ENCODE data around the gene MEGF11.

The MEGF11 gene

DNA sequence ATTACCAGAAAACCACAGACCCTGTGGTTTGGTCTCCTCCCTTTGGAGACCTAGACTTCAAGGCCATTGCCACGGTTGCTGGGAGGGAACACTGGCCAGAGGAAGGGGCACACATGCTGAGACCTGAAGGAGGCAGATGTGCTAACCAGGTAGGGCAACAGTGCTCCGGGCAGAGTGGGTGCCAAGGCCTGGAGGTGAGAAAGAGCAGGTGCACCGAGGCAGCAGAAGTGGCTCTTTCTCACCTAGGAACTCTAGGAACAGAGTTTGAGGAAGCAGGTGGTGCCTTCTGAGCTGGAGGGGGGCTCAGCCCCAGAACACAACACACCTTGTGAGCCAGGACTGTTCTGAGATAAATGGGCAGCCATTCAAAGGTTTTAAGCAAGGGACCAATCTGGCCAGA lies 106.1 kb downstream of the MEGF11 start:
- no peak overlapping the region for H3K4me3 ChIP-seq (ENCODE audit: insufficient read depth, low read length, poor library complexity, severe bottlenecking)
- H3K4me2 ChIP-seq (ENCODE audit: low read depth, low read length, poor library complexity, severe bottlenecking) = no peak overlapping the region
- H3K79me2 ChIP-seq (ENCODE audit: insufficient read depth, low read length) = peaks cover 84% of the 10 kb centered on the region
- peaks cover 44% of the 10 kb centered on the region for H3F3A ChIP-seq (ENCODE audit: insufficient read depth)
- TF ChIP-seq, protein P1, sequence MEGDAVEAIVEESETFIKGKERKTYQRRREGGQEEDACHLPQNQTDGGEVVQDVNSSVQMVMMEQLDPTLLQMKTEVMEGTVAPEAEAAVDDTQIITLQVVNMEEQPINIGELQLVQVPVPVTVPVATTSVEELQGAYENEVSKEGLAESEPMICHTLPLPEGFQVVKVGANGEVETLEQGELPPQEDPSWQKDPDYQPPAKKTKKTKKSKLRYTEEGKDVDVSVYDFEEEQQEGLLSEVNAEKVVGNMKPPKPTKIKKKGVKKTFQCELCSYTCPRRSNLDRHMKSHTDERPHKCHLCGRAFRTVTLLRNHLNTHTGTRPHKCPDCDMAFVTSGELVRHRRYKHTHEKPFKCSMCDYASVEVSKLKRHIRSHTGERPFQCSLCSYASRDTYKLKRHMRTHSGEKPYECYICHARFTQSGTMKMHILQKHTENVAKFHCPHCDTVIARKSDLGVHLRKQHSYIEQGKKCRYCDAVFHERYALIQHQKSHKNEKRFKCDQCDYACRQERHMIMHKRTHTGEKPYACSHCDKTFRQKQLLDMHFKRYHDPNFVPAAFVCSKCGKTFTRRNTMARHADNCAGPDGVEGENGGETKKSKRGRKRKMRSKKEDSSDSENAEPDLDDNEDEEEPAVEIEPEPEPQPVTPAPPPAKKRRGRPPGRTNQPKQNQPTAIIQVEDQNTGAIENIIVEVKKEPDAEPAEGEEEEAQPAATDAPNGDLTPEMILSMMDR (IDR thresholded peaks at IDR 0.05; ENCODE audit: insufficient read depth, low read length, poor library complexity, severe bottlenecking) = no peak
- TF ChIP-seq EZH2phosphoT487 (conservative IDR thresholded peaks at IDR 0.05; ENCODE audit: low read length) = no peak
- no peaks in the 10 kb centered on the region for H3K9me2 ChIP-seq (replicated peaks; ENCODE audit: insufficient read depth, low read length)
- H2AFZ ChIP-seq (ENCODE audit: low read depth, low read length, severe bottlenecking) = no peak overlapping the region
- no peak overlapping the region; the same call in 1 of the 2 replicates for H3K27ac ChIP-seq (ENCODE audit: low read depth, low read length)
- H3K9ac ChIP-seq (ENCODE audit: low read length) = no peak overlapping the region
- H3K9me3 ChIP-seq (ENCODE audit: insufficient read depth, low read length) = no peaks in the 10 kb centered on the region
- peaks cover 11% of the 10 kb centered on the region; the same call in 1 of the 2 replicates for H4K20me1 ChIP-seq (ENCODE audit: low read depth, low read length)
- H3K36me3 ChIP-seq (ENCODE audit: low read length) = peaks cover 8% of the 10 kb centered on the region; the same call in 1 of the 2 replicates
- H3K27me3 ChIP-seq (ENCODE audit: low read length) = no peaks in the 10 kb centered on the region

DNA sequence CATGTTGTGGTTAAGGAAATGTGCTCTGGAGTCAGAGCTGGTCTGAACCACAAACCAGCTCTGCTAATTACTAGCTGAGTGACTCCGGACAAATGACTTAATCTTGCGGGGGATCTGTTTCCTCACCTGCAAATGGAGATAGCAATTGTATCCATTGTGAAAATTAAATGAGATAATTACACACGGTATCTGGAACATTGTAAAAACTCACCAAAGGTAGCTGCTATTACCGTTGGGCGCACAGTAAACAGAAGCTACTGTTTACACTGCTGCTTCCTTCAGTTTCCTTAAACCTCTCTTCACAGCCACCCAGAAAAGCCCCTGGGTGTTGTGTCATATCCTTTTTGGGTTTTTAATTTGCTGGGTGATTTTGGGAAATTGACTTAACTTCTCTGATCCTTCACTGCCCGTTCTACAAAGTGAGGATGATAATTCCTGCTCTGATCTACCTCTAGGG lies 107.8 kb downstream of the MEGF11 start:
- Histone ChIP-seq H3K9me2 (replicated peaks; ENCODE audit: insufficient read depth, low read length) (no peaks in the 10 kb centered on the region), H3K27me3 (ENCODE audit: low read length) (no peaks in the 10 kb centered on the region), H4K20me1 (ENCODE audit: low read depth, low read length) (peaks cover 11% of the 10 kb centered on the region; the same call in 1 of the 2 replicates), H3K9me3 (ENCODE audit: insufficient read depth, low read length) (no peaks in the 10 kb centered on the region), H3K36me3 (ENCODE audit: low read length) (peaks cover 8% of the 10 kb centered on the region; the same call in 1 of the 2 replicates), H3F3A (ENCODE audit: insufficient read depth) (peaks cover 35% of the 10 kb centered on the region), H2AFZ (ENCODE audit: low read depth, low read length, severe bottlenecking) (no peak overlapping the region), H3K27ac (ENCODE audit: low read depth, low read length) (peak overlapping the region; percentile 20; the same call in 1 of the 2 replicates), H3K4me2 (ENCODE audit: low read depth, low read length, poor library complexity, severe bottlenecking) (no peak overlapping the region), H3K9ac (ENCODE audit: low read length) (no peak overlapping the region), H3K79me2 (ENCODE audit: insufficient read depth, low read length) (peaks cover 67% of the 10 kb centered on the region), H3K4me3 (ENCODE audit: insufficient read depth, low read length, poor library complexity, severe bottlenecking) (no peak overlapping the region)
- no peak for TF ChIP-seq EZH2phosphoT487 (conservative IDR thresholded peaks at IDR 0.05; ENCODE audit: low read length)
- TF ChIP-seq, protein P1 (IDR thresholded peaks at IDR 0.05; ENCODE audit: insufficient read depth, low read length, poor library complexity, severe bottlenecking) = no peak

DNA sequence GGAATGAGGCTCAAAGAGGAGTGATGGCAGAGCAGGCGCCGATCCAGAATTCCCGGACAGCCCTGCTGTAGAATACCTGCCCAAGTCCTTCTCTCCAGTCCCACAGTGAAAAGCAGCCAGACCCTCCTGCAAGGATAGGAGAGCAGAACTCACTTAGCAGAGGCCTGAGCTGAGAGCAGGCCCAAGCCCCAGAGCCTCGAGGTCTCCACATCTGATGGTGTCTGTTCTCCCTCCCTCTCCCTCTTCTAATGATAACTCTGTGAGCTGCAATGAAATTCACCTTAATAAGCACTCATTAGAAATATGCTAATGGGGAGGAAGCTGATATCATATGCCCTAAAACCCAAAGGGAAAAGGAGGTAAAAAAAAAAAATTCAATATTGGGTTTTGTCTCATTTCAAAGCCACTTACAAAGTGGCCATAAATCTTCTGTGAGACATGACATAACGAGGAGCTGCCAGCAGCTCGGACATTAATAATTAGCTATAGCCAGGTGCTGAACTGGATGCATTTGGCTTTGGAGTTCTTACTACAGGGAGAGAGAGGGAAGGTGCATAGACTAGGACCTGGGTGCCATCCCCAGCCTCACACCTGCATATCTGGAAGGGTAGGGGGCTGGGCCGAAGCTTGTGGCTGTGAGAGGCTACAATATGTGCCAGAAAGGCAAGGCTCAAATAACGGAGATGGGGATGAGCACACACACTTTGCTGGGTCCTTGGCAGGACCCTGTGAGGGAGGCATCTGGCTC lies 108.4 kb downstream of the MEGF11 start:
- Histone ChIP-seq H3K9ac (ENCODE audit: low read length) (no peak overlapping the region), H3K27ac (ENCODE audit: low read depth, low read length) (peak overlapping the region; percentile 20; the same call in 1 of the 2 replicates), H2AFZ (ENCODE audit: low read depth, low read length, severe bottlenecking) (no peak overlapping the region), H3K9me2 (replicated peaks; ENCODE audit: insufficient read depth, low read length) (no peaks in the 10 kb centered on the region), H3K4me2 (ENCODE audit: low read depth, low read length, poor library complexity, severe bottlenecking) (no peak overlapping the region), H3K27me3 (ENCODE audit: low read length) (no peaks in the 10 kb centered on the region), H3K4me3 (ENCODE audit: insufficient read depth, low read length, poor library complexity, severe bottlenecking) (no peak overlapping the region), H4K20me1 (ENCODE audit: low read depth, low read length) (peaks cover 8% of the 10 kb centered on the region; the same call in 1 of the 2 replicates), H3K36me3 (ENCODE audit: low read length) (peaks cover 8% of the 10 kb centered on the region; the same call in 1 of the 2 replicates), H3F3A (ENCODE audit: insufficient read depth) (peaks cover 34% of the 10 kb centered on the region), H3K79me2 (ENCODE audit: insufficient read depth, low read length) (peaks cover 61% of the 10 kb centered on the region), H3K9me3 (ENCODE audit: insufficient read depth, low read length) (no peaks in the 10 kb centered on the region)
- no peak for TF ChIP-seq EZH2phosphoT487 (conservative IDR thresholded peaks at IDR 0.05; ENCODE audit: low read length)

DNA sequence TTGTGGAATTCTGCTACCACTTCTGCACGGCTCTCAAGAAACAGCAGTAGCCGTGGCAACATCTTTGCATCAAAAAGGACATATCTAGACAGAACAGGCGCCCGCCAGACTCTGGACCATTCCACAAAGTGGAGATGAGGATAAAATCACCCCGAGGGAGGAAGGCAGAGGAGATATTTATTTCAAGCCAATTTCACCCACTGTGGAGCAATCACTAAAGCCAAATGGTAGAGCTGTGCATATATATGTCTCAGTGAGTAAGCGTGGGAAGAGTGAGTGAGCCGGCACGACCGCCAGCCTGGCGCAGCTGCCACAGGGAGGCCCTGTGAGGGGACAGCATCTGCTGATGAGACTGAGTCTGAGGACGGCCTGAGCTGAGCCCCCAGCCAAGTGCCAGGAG lies 111.3 kb downstream of the MEGF11 start:
- peaks cover 61% of the 10 kb centered on the region for H3F3A ChIP-seq (ENCODE audit: insufficient read depth)
- H3K27ac ChIP-seq (ENCODE audit: low read depth, low read length) = no peak overlapping the region
- H3K4me3 ChIP-seq (ENCODE audit: insufficient read depth, low read length, poor library complexity, severe bottlenecking) = no peak overlapping the region
- no peak overlapping the region for H2AFZ ChIP-seq (ENCODE audit: low read depth, low read length, severe bottlenecking)
- no peak overlapping the region for H3K9ac ChIP-seq (ENCODE audit: low read length)
- H3K36me3 ChIP-seq (ENCODE audit: low read length) = peaks cover 8% of the 10 kb centered on the region; the same call in 1 of the 2 replicates
- H4K20me1 ChIP-seq (ENCODE audit: low read depth, low read length) = peaks cover 5% of the 10 kb centered on the region; the same call in 1 of the 2 replicates
- H3K27me3 ChIP-seq (ENCODE audit: low read length) = no peaks in the 10 kb centered on the region
- H3K9me2 ChIP-seq (replicated peaks; ENCODE audit: insufficient read depth, low read length) = no peaks in the 10 kb centered on the region
- no peak overlapping the region for H3K4me2 ChIP-seq (ENCODE audit: low read depth, low read length, poor library complexity, severe bottlenecking)
- H3K79me2 ChIP-seq (ENCODE audit: insufficient read depth, low read length) = peaks cover 32% of the 10 kb centered on the region
- no peak for TF ChIP-seq EZH2phosphoT487 (conservative IDR thresholded peaks at IDR 0.05; ENCODE audit: low read length)
- TF ChIP-seq, protein P1 (IDR thresholded peaks at IDR 0.05; ENCODE audit: insufficient read depth, low read length, poor library complexity, severe bottlenecking) = no peak
- no peaks in the 10 kb centered on the region for H3K9me3 ChIP-seq (ENCODE audit: insufficient read depth, low read length)
